Measurements from ENCODE around the gene NRXN3.

Gene NRXN3

GRCh38 chr14:79686196-79686595 is 1516.0 kb downstream of the NRXN3 start:
- no peak for DNase-seq

GRCh38 chr14:79690960-79691359 is 1520.8 kb downstream of the NRXN3 start:
- DNase-seq, result no peak

GRCh38 chr14:79693935-79694334 is 1523.8 kb downstream of the NRXN3 start:
- no peak for DNase-seq

GRCh38 chr14:79695307-79695706 is 1525.1 kb downstream of the NRXN3 start:
- no peak for DNase-seq

DNA sequence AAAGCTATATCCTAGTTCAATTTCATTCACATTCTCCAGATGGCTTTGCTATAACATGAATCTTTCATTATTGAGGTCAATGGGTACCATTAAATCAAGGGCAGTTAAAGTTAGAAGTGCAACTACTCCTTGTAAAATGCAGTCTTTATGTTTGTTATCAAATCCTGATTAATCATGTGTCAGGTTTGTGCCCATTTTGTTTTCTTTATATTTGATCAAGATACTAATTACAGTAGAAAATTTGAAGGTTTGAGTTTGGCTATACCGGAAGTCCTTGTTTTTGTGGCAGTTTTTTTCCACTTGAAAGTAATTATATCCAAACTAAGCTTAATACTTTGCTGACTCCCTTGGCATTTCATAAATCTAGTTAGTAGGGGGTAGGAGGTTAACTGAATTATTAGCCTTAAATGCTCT is 1528.1 kb downstream of the NRXN3 start:
- DNase-seq, result no peak

- no peak for DNase-seq
These were observed 1529.0 kb downstream of the NRXN3 start for GRCh38 chr14:79699206-79699605.

- no peak for DNase-seq
These were observed 1531.2 kb downstream of the NRXN3 start for GRCh38 chr14:79701371-79701770.

GRCh38 chr14:79702197-79702596 is 1532.0 kb downstream of the NRXN3 start:
- no peak for DNase-seq

DNA sequence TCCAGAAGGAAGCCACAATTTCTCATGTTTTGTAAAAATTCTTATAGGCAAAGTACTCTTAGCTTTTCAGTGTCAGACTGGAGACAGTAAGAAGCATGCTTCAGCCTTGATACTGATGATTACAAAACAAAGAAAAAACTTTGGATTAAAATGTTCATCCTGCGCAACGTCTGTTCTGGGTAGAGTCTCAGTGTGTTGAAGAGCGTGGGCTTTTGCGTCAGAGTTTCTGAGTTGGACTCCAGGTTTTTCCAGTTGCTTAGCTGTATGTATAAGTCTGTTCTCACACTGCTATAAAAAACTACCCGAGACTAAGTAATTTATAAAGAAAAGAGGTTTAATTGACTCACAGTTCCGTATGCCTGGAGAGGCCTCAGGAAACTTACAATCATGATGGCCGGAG is 1533.0 kb downstream of the NRXN3 start:
- no peak for DNase-seq

DNA sequence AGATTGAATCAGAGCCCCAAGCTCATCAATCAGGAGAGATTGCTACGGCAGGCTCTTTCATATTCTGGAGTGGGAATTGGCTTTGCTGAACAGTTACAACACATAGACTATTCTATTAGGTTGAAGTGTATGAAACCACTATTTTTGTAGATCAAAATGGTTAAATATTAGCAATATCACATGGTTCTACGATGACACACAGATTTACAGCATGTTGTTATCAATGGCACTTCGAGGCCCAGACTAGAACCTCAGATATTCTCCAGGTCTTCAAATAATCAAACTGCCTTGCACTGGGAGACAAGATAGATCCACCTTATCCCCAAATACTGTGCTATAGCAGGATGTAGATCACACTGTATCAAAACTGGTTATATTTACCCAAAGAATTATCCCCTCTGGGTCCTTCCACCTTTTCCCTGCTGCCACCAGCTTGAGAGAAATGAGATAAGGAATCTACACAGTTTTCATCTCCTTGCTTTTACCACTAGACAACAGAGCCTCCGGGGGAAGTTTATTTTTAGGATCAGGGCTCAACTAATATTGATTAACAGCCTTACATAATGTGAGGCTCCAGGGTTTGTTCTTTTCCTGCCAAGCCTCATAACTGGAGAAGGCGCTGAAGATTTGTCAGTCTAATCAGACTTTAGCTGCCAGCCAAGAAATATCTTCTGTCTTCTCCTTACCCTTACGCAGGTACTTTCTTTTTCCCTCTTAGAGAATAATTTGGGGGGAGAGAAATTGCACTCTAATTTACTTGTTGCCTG is 1534.1 kb downstream of the NRXN3 start:
- DNase-seq, result no peak

GRCh38 chr14:79705126-79705894 is 1535.1 kb downstream of the NRXN3 start:
- DNase-seq, result no peak

DNA sequence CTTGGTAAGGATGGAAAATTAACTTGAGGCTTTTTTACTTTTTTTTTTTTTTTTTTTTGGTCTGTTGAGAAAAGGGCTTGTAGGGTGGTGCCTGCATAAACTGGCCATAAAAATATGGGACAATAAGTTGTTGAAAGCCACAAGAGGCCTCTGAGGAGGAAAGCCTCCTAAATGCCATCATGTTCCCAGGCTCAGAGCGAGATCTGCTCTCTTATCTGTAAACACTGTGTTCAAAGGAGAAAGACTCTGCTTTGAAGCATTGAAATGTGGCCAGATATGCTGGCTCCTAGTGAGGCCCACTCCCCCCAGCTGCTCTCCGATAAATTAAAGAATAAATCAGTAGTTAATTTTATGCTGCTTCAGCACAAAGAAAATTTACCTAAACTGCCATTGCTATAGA is 1536.2 kb downstream of the NRXN3 start:
- DNase-seq, result no peak

DNA sequence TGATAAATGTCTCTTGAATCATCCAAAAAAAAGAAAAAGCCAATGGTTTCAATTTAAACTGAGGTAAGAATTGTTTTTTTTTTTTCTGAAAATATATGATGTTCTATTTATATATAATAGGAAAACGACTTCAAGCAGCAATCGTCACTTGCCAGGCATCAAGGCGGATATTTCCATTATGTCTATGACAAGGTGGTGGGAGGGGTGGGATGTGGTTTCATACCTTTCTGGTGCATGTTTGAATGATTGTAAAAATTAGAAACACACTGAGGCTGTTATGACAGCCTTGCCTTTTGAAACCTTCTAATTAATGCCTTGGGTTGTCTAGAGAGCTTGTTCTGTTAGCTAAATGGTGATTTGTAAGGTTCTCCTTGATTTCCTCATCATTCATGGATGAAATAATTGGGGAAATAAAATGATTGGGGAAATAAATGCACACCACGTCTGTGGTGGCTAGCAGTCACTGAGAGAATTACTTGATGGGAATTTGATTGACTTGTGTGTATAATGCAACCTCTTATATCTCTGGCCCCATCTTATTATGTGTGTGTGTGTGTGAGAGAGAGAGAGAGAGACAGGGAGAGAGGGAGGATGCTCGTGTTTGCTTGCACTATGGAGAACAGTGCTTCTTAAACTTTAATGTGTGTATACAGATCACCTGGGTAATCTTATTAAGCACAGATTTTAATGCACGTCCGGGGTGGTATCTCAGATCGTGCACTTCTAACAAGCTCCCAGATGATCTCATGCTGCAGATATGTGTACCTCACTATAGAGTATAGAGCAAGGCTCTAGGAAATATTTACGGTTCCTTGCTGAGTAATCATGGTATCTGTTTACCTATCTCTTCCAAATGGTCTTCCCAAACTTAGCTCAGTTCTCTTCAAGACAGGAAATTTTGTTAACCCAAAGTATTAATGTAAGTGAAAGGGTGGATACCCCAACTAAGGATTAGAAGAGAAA is 1538.5 kb downstream of the NRXN3 start:
- no peak for DNase-seq

GRCh38 chr14:79709573-79709972 is 1539.4 kb downstream of the NRXN3 start:
- no peak for DNase-seq

- no peak for DNase-seq
These were observed 1542.3 kb downstream of the NRXN3 start for GRCh38 chr14:79712302-79712950.

DNA sequence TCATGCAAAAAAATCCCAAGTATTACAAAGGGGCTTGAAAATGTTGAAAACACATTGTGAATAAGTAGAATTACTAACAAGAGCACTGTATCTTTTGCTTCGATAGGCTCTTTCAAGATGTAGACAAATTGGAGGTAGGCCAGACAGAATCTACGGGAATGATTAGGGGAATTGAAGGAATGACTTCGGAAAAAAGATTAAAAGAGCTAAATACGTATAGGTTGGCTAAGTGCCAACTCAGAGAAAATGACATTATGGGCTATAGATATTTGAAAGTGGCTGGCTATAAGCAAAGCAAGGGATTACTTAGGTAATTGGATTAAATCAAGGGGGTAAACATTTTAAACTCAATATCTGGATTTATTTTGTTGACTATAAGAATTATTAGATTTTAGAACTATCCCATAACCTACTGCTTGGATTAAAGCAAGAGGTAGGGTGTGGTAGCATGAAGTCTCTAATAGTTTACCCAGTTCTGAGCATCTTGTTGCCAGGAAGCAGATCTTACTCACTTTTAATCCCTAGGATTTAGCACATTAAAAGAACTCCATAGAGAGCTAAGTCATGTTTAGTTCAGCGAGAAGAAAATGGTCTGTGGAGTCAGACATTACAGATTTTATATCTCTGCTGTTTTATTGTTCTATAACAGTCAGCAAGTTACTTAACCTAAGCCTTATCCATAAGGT is 1551.4 kb downstream of the NRXN3 start:
- no peak for DNase-seq

DNA sequence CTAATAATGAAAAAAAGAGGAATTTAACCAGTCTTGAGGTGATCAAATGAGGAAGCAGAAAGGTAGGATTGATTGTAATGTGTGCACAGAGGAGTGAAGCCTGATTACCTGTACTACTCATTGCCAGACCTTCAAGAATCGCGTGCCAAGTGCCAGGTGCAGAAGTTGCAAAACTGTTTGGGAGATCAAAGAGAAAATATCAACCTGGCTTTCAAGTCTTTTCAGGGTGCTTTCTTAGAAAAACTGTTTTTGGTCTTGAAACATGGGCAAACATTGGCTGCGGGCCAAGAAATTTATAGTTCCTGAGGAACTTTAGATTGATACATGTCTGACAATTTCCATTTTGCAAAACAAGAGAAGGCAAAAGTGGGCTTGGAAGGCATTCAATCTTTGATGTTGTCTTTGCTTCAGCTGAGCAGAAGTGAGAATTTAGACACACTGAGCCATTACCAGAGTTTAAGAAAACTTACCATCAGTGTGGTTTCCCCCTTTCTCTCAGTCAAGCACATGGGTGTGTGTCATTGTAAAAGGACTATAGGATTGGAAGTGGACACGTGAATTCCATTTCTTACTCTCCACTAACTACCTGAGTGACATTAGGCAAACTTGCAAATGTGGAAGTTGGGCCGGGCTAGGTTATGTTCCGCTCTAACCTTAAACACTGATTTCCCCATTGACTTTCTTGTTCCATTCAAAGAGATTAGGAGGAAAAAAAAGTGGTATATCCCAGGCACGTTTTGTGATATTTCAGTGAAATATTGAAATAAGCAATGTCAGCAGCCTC is 1555.0 kb downstream of the NRXN3 start:
- DNase-seq, result no peak

- DNase-seq, result no peak
These were observed 1557.7 kb downstream of the NRXN3 start for GRCh38 chr14:79727900-79728299.

GRCh38 chr14:79728331-79728730 is 1558.2 kb downstream of the NRXN3 start:
- no peak for DNase-seq

DNA sequence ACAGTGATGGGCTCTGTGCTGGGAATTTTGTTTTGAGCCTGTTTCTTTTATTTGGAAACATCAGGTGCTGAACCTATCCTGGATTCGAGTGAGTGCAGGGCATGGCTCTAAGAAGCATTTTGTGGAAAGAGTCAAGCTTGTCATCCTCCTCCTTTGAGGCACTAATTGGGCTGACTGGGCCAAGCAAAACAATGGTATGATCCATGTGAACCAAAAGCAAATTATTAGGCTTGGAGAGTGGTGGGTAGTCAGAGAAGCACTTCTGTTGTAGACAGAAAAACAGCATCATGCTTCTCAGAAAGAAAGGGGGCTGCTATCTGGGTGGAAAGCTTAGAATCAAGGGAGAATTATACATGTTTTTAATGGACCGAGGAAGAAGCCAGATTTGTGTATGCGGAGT is 1559.6 kb downstream of the NRXN3 start:
- DNase-seq, result no peak

- DNase-seq, result no peak
These were observed 1560.0 kb downstream of the NRXN3 start for GRCh38 chr14:79730196-79730595.

All from NCI-H526 treated with DMSO at 0.1 percent for 48 hours (cell line).